ENCODE measurements around the gene SLC16A10. TPM values are rescaled to one million over a fixed set of nuclear protein-coding genes. Genes with fewer than 3 reads are reported as not detected.

Gene SLC16A10
- total RNA-seq, 2 experiments from 2014 or later = 6.6 to 8.1 TPM

- Mint-ChIP-seq H3K4me3 (no peak overlapping the region), H3K36me3 (ENCODE audit: low read depth) (peaks cover 3% of the 10 kb centered on the region), H3K9me3 (peaks cover 7% of the 10 kb centered on the region), H3K4me1 (ENCODE audit: low read depth) (peaks cover 6% of the 10 kb centered on the region), H3K27me3 (ENCODE audit: low read depth) (no peaks in the 10 kb centered on the region), H3K27ac (no peak overlapping the region)
- DNase-seq = no peak
- CTCF ChIA-PET = interaction anchor here (0.6 to 3.3 kb wide), 4 partner anchors 11 to 950 kb away, joined by 4 to 14 read pairs (median 4); no protein-coding TSS in a partner anchor
- intact Hi-C loops (cut with micrococcal nuclease) = no loop called here
These were observed 19.0 kb upstream of the SLC16A10 start for GRCh38 chr6:111068109-111068865.

- intact Hi-C loops (cut with micrococcal nuclease) = no loop called here
- CTCF ChIA-PET = interaction anchor here (0.6 to 3.3 kb wide), 3 partner anchors 11 to 950 kb away, joined by 4 to 14 read pairs (median 9); no protein-coding TSS in a partner anchor
- Mint-ChIP-seq H3K4me1 (ENCODE audit: low read depth) (peaks cover 6% of the 10 kb centered on the region), H3K27me3 (ENCODE audit: low read depth) (no peaks in the 10 kb centered on the region), H3K4me3 (no peak overlapping the region), H3K27ac (no peak overlapping the region), H3K36me3 (ENCODE audit: low read depth) (peaks cover 3% of the 10 kb centered on the region), H3K9me3 (peaks cover 6% of the 10 kb centered on the region)
- DNase-seq = no peak
These were observed 18.5 kb upstream of the SLC16A10 start for GRCh38 chr6:111068866-111069234.

- Mint-ChIP-seq H3K27me3 (ENCODE audit: low read depth) (no peaks in the 10 kb centered on the region), H3K9me3 (no peaks in the 10 kb centered on the region), H3K27ac (no peak overlapping the region), H3K36me3 (ENCODE audit: low read depth) (no peaks in the 10 kb centered on the region), H3K4me1 (ENCODE audit: low read depth) (peaks cover 6% of the 10 kb centered on the region), H3K4me3 (no peak overlapping the region)
- CTCF ChIA-PET = interaction anchor here (0.9 to 2.4 kb wide), 3 partner anchors 12 to 144 kb away, joined by 3 to 9 read pairs (median 5); no protein-coding TSS in a partner anchor
- peak; percentile 43 for DNase-seq
- intact Hi-C loops (cut with micrococcal nuclease) = no loop called here
These were observed 17.8 kb upstream of the SLC16A10 start for GRCh38 chr6:111069382-111070104.

GRCh38 chr6:111070105-111071005 is 16.9 kb upstream of the SLC16A10 start:
- Mint-ChIP-seq H3K9me3 (no peaks in the 10 kb centered on the region), H3K4me3 (no peak overlapping the region), H3K27me3 (ENCODE audit: low read depth) (no peaks in the 10 kb centered on the region), H3K4me1 (ENCODE audit: low read depth) (peaks cover 6% of the 10 kb centered on the region), H3K27ac (no peak overlapping the region), H3K36me3 (ENCODE audit: low read depth) (no peaks in the 10 kb centered on the region)
- intact Hi-C loops (cut with micrococcal nuclease) = no loop called here
- CTCF ChIA-PET = interaction anchor here (0.5 to 2.4 kb wide), 4 partner anchors 12 to 143 kb away, joined by 3 to 9 read pairs (median 4); no protein-coding TSS in a partner anchor
- no peak for DNase-seq

- no peak overlapping the region for H3K27ac Mint-ChIP-seq
- no peak for DNase-seq
- H3K36me3 Mint-ChIP-seq (ENCODE audit: low read depth) = no peaks in the 10 kb centered on the region
- no peak overlapping the region for H3K4me3 Mint-ChIP-seq
- CTCF ChIA-PET = interaction anchor here (0.9 kb wide), 1 partner anchor 136 kb away, joined by 3 read pairs; no protein-coding TSS in a partner anchor
- H3K4me1 Mint-ChIP-seq (ENCODE audit: low read depth) = peaks cover 2% of the 10 kb centered on the region
- H3K27me3 Mint-ChIP-seq (ENCODE audit: low read depth) = no peaks in the 10 kb centered on the region
- intact Hi-C loops (cut with micrococcal nuclease) = no loop called here
- no peaks in the 10 kb centered on the region for H3K9me3 Mint-ChIP-seq
These were observed 14.4 kb upstream of the SLC16A10 start for GRCh38 chr6:111072801-111073360.

GRCh38 chr6:111074311-111074710 is 13.0 kb upstream of the SLC16A10 start:
- DNase-seq = no peak
- no peaks in the 10 kb centered on the region for H3K36me3 Mint-ChIP-seq (ENCODE audit: low read depth)
- H3K27ac Mint-ChIP-seq = no peak overlapping the region
- H3K27me3 Mint-ChIP-seq (ENCODE audit: low read depth) = no peaks in the 10 kb centered on the region
- intact Hi-C loops (cut with micrococcal nuclease) = no loop called here
- peaks cover 2% of the 10 kb centered on the region for H3K4me1 Mint-ChIP-seq (ENCODE audit: low read depth)
- H3K4me3 Mint-ChIP-seq = no peak overlapping the region
- no peaks in the 10 kb centered on the region for H3K9me3 Mint-ChIP-seq
- CTCF ChIA-PET = no interaction called here

GRCh38 chr6:111076024-111076695 is 11.1 kb upstream of the SLC16A10 start:
- no peak overlapping the region for H3K4me3 Mint-ChIP-seq
- no peak overlapping the region for H3K27ac Mint-ChIP-seq
- H3K36me3 Mint-ChIP-seq (ENCODE audit: low read depth) = no peaks in the 10 kb centered on the region
- CTCF ChIA-PET = interaction anchor here (1.1 to 1.9 kb wide), 2 partner anchors 134 to 137 kb away, joined by 3 to 6 read pairs; no protein-coding TSS in a partner anchor
- no peak for DNase-seq
- intact Hi-C loops (cut with micrococcal nuclease) = no loop called here
- no peaks in the 10 kb centered on the region for H3K4me1 Mint-ChIP-seq (ENCODE audit: low read depth)
- no peaks in the 10 kb centered on the region for H3K27me3 Mint-ChIP-seq (ENCODE audit: low read depth)
- H3K9me3 Mint-ChIP-seq = no peaks in the 10 kb centered on the region

- no peaks in the 10 kb centered on the region for H3K36me3 Mint-ChIP-seq (ENCODE audit: low read depth)
- no peak for DNase-seq
- no peak overlapping the region for H3K27ac Mint-ChIP-seq
- intact Hi-C loops (cut with micrococcal nuclease) = loop anchor here (10.0 kb wide), 1 partner anchor 964 kb away; no protein-coding TSS in a partner anchor
- H3K9me3 Mint-ChIP-seq = no peaks in the 10 kb centered on the region
- CTCF ChIA-PET = interaction anchor here (0.6 kb wide), 1 partner anchor 1664 kb away, joined by 3 read pairs; no protein-coding TSS in a partner anchor
- H3K4me1 Mint-ChIP-seq (ENCODE audit: low read depth) = no peaks in the 10 kb centered on the region
- no peaks in the 10 kb centered on the region for H3K27me3 Mint-ChIP-seq (ENCODE audit: low read depth)
- H3K4me3 Mint-ChIP-seq = no peak overlapping the region
These were observed 6.6 kb upstream of the SLC16A10 start for GRCh38 chr6:111080698-111081097.

GRCh38 chr6:111086685-111087084 is 618 bp upstream of the SLC16A10 start:
- no peaks in the 10 kb centered on the region for H3K27me3 Mint-ChIP-seq (ENCODE audit: low read depth)
- intact Hi-C loops (cut with micrococcal nuclease) = loop anchor here (1.0 to 10.0 kb wide), 5 partner anchors 124 to 1001 kb away; partner anchors contain the start of genes FAM229B and TUBE1
- peaks cover 35% of the 10 kb centered on the region for H3K4me1 Mint-ChIP-seq (ENCODE audit: low read depth)
- no peaks in the 10 kb centered on the region for H3K9me3 Mint-ChIP-seq
- H3K36me3 Mint-ChIP-seq (ENCODE audit: low read depth) = no peaks in the 10 kb centered on the region
- H3K4me3 Mint-ChIP-seq = peak overlapping the region; percentile 80
- H3K27ac Mint-ChIP-seq = peak overlapping the region; percentile 58
- no peak for DNase-seq
- CTCF ChIA-PET = interaction anchor here (0.6 to 0.9 kb wide), 2 partner anchors 124 to 173 kb away, joined by 3 read pairs; a partner anchor contains a TSS

- peaks cover 36% of the 10 kb centered on the region for H3K4me1 Mint-ChIP-seq (ENCODE audit: low read depth)
- no peaks in the 10 kb centered on the region for H3K27me3 Mint-ChIP-seq (ENCODE audit: low read depth)
- intact Hi-C loops (cut with micrococcal nuclease) = loop anchor here (1.0 to 10.0 kb wide), 10 partner anchors 25 to 999 kb away; partner anchors contain the start of genes CDK19, FAM229B and TUBE1
- H3K27ac Mint-ChIP-seq = peak overlapping the region; percentile 76
- H3K9me3 Mint-ChIP-seq = no peaks in the 10 kb centered on the region
- peak overlapping the region; percentile 89 for H3K4me3 Mint-ChIP-seq
- peak; percentile 79 for DNase-seq
- CTCF ChIA-PET = interaction anchor here (0.9 to 1.5 kb wide), 4 partner anchors 80 to 171 kb away, joined by 3 read pairs; a partner anchor contains a TSS
- H3K36me3 Mint-ChIP-seq (ENCODE audit: low read depth) = no peaks in the 10 kb centered on the region
These were observed 766 bp downstream of the SLC16A10 start for GRCh38 chr6:111087871-111088667.
